Fibroblast of peridontal ligament (primary cell): ENCODE data around the gene MEA1.
A peak's percentile ranks its signal among the peaks of the same experiment; 100 is the strongest.
"Not testable (repeated sequence)": the region's sequence is repeated elsewhere in the genome, so short reads cannot be mapped to it uniquely, and the experiment has no call there.

Source experiments
- DNase-seq: peaks from one replicate; pipeline ENCODE4 v3.0.0-alpha.2; 2010; ENCODE audit errors: extremely low read depth

Gene MEA1

GRCh38 chr6:43009124-43009523 lies 4.6 kb downstream of the MEA1 start:
- DNase-seq = peak; percentile 26

GRCh38 chr6:43007126-43007525 lies 6.6 kb downstream of the MEA1 start:
- no peak for DNase-seq

DNA sequence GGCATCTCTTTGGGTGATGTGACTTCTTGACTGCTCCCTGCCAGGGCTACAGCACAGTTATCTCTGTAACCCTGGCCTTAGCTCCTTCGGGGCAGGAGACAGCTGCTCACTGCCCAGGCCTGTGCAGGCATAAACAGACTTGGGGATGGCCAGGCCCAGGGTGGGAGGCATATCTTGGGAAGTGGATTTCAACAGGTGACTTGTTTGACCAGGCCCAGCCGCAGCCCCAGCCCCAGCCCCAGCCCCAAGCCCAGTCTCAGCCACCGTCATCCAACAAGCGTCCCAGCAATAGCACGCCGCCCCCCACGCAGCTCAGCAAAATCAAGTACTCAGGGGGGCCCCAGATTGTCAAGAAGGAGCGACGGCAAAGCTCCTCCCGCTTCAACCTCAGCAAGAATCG lies 7.5 kb downstream of the MEA1 start:
- no peak for DNase-seq

DNA sequence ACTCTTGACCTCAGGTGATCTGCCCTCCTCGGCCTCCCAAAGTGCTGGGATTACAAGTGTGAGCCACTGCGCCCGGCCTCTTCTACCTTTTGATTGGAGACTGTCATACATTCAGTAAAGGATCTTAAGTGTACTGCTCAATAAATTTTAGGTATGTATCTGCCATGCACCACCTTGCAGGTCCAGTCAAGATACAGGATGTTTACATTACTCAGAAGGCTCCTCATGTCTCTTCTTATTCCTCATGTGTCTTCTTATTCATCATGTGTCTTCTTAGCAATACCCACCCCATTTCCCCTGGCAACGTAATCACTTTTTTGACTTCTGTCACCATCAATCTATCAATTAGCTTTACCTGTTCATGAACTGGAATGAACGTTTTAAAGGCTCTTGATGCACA lies 7.9 kb downstream of the MEA1 start:
- DNase-seq = no peak

- DNase-seq = no peak
These were observed 11.9 kb downstream of the MEA1 start for GRCh38 chr6:43001843-43002242.

DNA sequence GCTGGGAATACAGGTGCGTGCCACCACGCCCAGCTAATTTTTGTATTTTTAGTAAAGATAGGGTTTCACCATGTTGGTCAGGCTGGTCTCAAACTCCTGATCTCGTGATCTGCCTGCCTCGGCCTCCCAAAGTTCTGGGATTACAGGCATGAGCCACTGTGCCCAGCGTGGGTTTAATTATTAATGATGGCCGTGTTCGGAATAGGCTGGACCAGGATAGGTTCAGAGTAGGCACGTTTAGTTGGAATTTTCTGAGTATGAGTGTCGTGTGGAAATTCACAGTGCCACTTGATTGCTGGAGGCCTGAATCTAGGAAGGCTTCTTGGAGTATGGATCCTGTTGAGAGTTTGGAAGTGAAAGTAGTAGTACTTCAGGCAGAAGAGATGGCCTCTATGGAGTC lies 15.5 kb downstream of the MEA1 start:
- not testable (repeated sequence) for DNase-seq

GRCh38 chr6:42996513-42996912 lies 17.2 kb downstream of the MEA1 start:
- DNase-seq = no peak

GRCh38 chr6:42993445-42993844 lies 20.3 kb downstream of the MEA1 start:
- DNase-seq = no peak

DNA sequence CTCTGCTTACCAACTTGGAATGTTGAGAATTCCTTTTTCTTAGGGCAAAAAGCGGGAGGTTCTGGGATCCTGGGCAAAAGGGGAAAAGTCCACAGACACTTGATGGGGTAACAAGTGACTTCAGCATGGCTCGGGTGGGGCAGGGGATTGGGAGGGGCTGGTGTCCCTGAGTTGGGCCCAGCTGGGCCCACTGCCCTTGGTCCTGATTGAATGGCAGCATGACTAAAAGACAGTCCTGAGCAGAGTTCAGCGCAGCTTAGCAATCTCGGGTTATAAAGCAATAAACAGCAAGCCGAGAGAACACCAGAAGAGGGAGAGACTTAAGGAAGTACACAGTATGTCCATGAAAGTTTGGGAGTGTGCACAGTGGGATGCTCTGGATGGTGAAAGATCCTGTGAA lies 23.8 kb downstream of the MEA1 start:
- no peak for DNase-seq

GRCh38 chr6:42988486-42989020 lies 25.2 kb downstream of the MEA1 start:
- peak; percentile 76 for DNase-seq

DNA sequence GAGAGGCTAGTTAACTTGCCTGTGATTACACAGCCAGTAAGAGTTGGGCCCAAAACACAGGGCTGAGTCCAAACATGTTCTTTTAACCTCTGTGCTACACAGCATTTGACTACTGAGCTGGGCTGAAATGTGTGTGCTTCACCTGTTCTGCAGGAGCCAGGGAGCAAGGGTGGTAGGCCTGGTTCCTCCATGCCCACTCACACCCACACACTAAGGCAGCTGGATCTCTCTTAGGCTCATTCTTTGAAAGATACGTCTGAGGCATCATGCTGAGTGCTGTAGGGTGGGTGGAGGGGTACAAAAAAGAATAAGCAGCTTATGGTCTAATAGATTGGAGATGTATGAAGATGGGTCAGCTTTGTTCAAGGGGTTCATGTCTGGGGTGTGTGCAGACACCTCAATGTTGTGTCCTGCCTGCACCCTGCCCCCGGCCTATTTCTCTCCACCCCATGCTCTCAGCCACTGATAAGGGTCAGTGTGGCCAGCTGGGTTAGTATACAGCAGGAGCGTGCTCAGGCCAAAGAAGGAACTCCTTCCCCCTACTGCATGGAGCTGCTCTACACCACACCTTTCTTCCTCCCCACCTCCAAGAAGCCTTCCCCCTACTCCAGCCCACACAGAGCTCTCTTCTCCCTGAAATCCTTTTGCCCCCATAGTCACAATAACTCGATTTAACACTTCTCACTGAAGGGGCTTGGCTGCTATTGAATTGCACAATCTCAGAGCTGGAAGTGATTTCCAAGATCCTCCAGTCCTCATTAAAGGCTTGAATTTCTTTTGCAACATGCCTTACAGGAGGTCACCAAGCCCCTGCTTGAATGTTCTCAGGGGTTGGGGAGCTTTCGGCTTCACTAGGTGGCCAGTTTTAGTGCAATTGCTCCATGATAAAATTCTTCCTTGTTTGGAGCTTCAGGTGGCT lies 26.0 kb downstream of the MEA1 start:
- no peak for DNase-seq

DNA sequence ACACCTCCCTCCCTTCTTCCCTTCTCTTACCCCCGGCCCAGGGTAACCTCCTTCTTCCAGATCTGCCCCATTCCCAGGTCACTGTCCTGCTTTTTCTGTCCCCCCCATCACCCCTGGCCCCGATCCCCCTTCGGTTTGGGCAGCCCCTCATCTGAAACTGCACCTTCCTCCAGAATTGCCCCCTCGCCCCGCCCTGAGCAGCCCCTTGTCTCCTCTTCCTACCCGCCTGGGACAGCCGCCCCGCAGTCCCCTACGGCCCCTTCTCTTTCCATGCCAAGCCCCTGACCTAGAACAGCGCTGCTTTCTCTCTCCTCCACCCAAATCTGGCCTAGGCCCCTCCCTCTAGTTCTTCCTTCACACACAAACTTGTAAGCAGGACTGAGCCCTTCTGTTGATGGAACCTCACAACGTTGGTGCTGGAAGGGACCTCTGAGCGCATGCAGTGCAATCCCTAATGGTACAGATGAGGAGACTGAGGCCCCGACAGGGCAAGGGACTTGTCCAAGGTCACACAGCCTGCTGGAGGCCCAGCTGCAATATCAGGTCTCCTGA lies 28.7 kb downstream of the MEA1 start:
- DNase-seq = no peak

GRCh38 chr6:42984001-42984923 lies 29.5 kb downstream of the MEA1 start, which contains the start of gene PPP2R5D:
PPP2R5D (plus strand) TSS chr6:42984570; CDS start chr6:42984678, 108 bp downstream.
- DNase-seq = peak; percentile 99

- DNase-seq = no peak
These were observed 31.9 kb downstream of the MEA1 start for GRCh38 chr6:42981836-42982235.

DNA sequence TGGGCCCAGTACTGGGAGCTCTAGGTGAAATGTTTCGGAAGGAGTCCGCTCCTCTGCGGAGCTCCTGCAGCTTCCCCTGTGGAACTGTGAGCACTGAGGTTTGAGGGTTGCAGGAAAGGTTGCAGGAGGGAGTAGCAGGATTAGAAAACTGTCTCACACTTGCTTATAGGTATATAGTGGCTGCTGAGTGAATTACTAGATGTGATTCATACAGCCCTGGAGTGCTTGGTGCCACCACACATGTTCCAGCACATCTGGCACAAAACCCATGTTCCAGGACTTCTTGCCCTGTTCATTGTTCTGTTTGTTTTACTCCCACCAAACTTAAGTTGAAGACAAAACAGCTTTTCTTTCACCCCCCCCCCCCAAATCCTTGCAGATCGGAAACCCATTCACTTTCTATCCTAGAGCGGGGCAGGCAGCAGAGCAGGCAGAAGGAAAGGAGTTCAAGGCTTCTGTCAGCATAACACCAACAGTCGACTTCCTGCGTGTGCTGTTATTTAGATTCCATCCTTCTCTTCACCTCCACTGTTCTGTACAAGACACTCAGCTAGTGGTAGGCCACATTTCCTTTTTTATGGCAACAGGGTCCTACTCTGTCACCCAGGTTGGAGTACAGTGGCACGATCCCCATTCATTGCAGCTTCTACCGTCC lies 34.1 kb downstream of the MEA1 start:
- DNase-seq = no peak

- DNase-seq = peak; percentile 73
These were observed 34.8 kb downstream of the MEA1 start, which contains the start of gene PEX6 for GRCh38 chr6:42978839-42979522. PEX6 (minus strand) TSS chr6:42979181; CDS start chr6:42979150, 31 bp downstream.

- DNase-seq = no peak
These were observed 35.3 kb downstream of the MEA1 start for GRCh38 chr6:42978487-42978838.

- DNase-seq = no peak
These were observed 38.7 kb downstream of the MEA1 start for GRCh38 chr6:42974919-42975505.

GRCh38 chr6:42973926-42974325 lies 39.8 kb downstream of the MEA1 start:
- no peak for DNase-seq

DNA sequence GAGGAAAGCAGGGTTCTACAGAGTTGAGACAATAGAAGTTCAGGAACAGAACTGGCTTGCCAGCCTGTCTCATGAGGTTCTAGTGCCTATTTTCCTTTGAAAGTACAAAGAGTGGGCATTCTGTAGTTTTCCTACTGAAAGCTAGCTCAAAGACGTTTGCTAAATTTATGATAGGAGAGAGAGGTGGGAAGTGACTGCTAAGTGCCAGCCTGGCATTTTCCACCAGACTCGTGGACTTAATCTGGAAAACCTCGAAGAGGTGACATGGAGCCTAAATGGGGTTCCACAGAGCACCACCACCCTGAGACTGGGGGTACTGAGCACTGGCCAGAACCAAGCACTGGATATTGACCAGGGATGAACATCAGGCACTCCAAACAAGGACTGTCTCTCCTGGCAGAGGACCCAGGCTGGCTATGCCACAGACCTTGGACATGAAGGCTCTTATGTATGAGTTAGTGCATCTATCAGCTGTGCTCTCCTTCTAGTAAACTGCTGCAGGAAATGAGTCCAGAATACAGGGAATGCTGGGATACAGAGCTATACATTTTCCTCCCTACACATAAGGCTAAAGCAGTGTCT lies 41.9 kb downstream of the MEA1 start:
- DNase-seq = no peak
